ENCODE measurements around the gene APOBEC2.

The APOBEC2 gene

GRCh38 chr6:41037107-41037900 is 15.7 kb upstream of the APOBEC2 start:
- DNase-seq (ENCODE audit: low read depth in 1 of 2, low spot score in 1 of 2): no peak

- no peak for DNase-seq (ENCODE audit: low read depth in 1 of 2, low spot score in 1 of 2)
These were observed 14.8 kb upstream of the APOBEC2 start for GRCh38 chr6:41038205-41038604.

GRCh38 chr6:41039060-41039998 is 13.7 kb upstream of the APOBEC2 start, which contains the start of gene UNC5CL:
Gene UNC5CL, minus strand, starts transcription at chr6:41039221. Its CDS starts 4,147 bp downstream, at chr6:41035074.
- DNase-seq (ENCODE audit: low read depth in 1 of 2, low spot score in 1 of 2): peak in 1 of 2 donors; percentile 43

- DNase-seq (ENCODE audit: low read depth in 1 of 2, low spot score in 1 of 2): no peak
These were observed 12.7 kb upstream of the APOBEC2 start for GRCh38 chr6:41040101-41040939.

- DNase-seq (ENCODE audit: low read depth in 1 of 2, low spot score in 1 of 2): no peak
These were observed 12.0 kb upstream of the APOBEC2 start for GRCh38 chr6:41040940-41041536.

GRCh38 chr6:41042226-41043055 is 10.6 kb upstream of the APOBEC2 start, which contains the start of gene TSPO2:
Gene TSPO2, plus strand, starts transcription at chr6:41042467. Its CDS starts 519 bp downstream, at chr6:41042986.
- no peak for DNase-seq (ENCODE audit: low read depth in 1 of 2, low spot score in 1 of 2)

GRCh38 chr6:41043151-41043550 is 9.9 kb upstream of the APOBEC2 start:
- no peak for DNase-seq (ENCODE audit: low read depth in 1 of 2, low spot score in 1 of 2)

- no peak for DNase-seq (ENCODE audit: low read depth in 1 of 2, low spot score in 1 of 2)
These were observed 7.3 kb upstream of the APOBEC2 start for GRCh38 chr6:41045664-41046063.

GRCh38 chr6:41046084-41046483 is 6.9 kb upstream of the APOBEC2 start:
- DNase-seq (ENCODE audit: low read depth in 1 of 2, low spot score in 1 of 2): no peak

GRCh38 chr6:41047306-41047705 is 5.7 kb upstream of the APOBEC2 start:
- no peak for DNase-seq (ENCODE audit: low read depth in 1 of 2, low spot score in 1 of 2)

GRCh38 chr6:41047745-41048732 is 5.0 kb upstream of the APOBEC2 start:
- DNase-seq (ENCODE audit: low read depth in 1 of 2, low spot score in 1 of 2): no peak

GRCh38 chr6:41049521-41049920 is 3.5 kb upstream of the APOBEC2 start:
- no peak for DNase-seq (ENCODE audit: low read depth in 1 of 2, low spot score in 1 of 2)

GRCh38 chr6:41049955-41050354 is 3.0 kb upstream of the APOBEC2 start:
- DNase-seq (ENCODE audit: low read depth in 1 of 2, low spot score in 1 of 2): no peak

- DNase-seq (ENCODE audit: low read depth in 1 of 2, low spot score in 1 of 2): no peak
These were observed 2.5 kb upstream of the APOBEC2 start for GRCh38 chr6:41050536-41050935.

GRCh38 chr6:41051873-41052272 is 1.1 kb upstream of the APOBEC2 start:
- DNase-seq (ENCODE audit: low read depth in 1 of 2, low spot score in 1 of 2): no peak

GRCh38 chr6:41054511-41054910 is 1.5 kb downstream of the APOBEC2 start:
- no peak for DNase-seq (ENCODE audit: low read depth in 1 of 2, low spot score in 1 of 2)

GRCh38 chr6:41055149-41055548 is 2.1 kb downstream of the APOBEC2 start:
- no peak for DNase-seq (ENCODE audit: low read depth in 1 of 2, low spot score in 1 of 2)

- no peak for DNase-seq (ENCODE audit: low read depth in 1 of 2, low spot score in 1 of 2)
These were observed 3.9 kb downstream of the APOBEC2 start for GRCh38 chr6:41056768-41057490.

All from activated CD4-positive, alpha-beta T cell treated with anti-CD3 and anti-CD28 coated beads, Interleukin-2, amount 50 U/mL, for 24 hours (primary cell).